ENCODE data around the gene ZNF827.

Gene ZNF827

DNA sequence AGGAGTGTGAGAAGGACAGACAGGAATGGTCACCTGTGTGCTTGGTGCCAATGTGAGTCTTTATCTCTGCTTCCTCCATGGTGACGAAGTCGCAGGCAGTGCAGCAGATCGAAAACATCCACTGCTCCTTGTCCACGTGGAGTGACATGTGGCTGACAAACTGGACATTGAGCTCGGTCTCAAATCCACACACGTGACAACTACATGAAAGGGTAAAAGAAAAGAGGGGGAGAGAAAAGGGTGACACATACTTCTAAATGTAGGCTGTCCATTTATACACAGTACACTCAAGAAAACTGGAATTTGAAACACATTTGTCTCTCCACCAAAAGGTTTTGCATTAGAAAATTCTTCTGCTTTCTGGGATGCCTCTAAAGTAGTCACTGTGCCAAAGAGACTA is 164.2 kb downstream of the ZNF827 start:
- no peak for TF ChIP-seq CTCF (IDR thresholded peaks at IDR 0.05; ENCODE audit: low read depth, low read length)
- H3K4me3 ChIP-seq (ENCODE audit: low read depth, low read length), result no peak overlapping the region

GRCh38 chr4:145773581-145774234 is 164.9 kb downstream of the ZNF827 start:
- TF ChIP-seq CTCF (IDR thresholded peaks at IDR 0.05; ENCODE audit: low read depth, low read length), result no peak
- H3K4me3 ChIP-seq (ENCODE audit: low read depth, low read length), result no peak overlapping the region

DNA sequence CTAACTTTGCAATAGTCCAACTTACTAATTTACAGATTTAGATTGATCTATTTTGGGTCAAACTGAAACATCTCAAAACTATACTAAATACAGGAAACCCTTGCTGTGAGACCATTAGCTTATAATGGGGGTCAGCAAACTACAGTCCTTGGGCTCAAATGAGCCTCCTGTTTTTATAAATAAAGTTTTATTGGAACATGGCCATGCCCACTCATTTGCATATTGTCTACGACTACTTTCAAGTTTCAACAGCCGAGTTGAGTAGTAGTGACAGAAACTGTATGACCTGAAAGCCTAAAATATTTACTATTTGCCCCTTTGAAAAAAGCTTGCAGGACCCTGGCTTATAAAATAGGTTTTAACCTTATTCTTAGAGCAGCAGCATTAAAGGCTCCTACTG is 166.3 kb downstream of the ZNF827 start:
- H3K4me3 ChIP-seq (ENCODE audit: low read depth, low read length), result no peak overlapping the region
- TF ChIP-seq CTCF (IDR thresholded peaks at IDR 0.05; ENCODE audit: low read depth, low read length), result no peak

GRCh38 chr4:145770124-145770523 is 168.5 kb downstream of the ZNF827 start:
- TF ChIP-seq CTCF (IDR thresholded peaks at IDR 0.05; ENCODE audit: low read depth, low read length), result no peak

DNA sequence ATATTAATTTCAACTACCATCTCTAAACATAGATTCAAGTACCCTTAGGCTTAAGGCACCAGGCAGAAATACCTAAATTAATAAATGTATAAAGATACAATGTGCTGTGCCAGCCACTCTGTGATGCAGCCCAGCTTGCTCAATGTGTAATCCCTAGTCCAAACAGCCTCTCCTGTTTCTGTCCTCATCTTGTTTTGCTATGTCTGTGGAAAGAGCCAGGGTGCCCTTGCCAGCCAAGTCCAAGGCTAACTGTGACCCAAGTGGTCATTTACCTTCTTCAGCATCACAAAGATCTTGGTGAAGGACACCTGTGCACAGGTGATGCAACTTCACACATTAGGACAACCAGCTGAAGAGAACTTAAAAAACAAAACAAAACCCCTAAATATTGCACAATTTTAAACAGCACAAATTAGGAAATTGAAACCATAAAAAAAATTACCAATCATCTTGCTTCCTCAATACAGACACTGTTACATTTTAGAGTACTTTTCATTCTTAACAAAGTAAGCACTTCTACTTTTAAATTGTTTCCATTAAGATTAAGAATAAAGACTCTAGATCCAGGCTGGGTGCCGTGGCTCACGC is 169.1 kb downstream of the ZNF827 start:
- no peak overlapping the region for H3K4me3 ChIP-seq (ENCODE audit: low read depth, low read length)
- no peak for TF ChIP-seq CTCF (IDR thresholded peaks at IDR 0.05; ENCODE audit: low read depth, low read length)

More at GRCh38 chr4:145770124-145770523, 168.5 kb downstream of the ZNF827 start:
- H3K4me3 ChIP-seq (ENCODE audit: low read depth, low read length), result no peak overlapping the region

- no peak for TF ChIP-seq CTCF (IDR thresholded peaks at IDR 0.05; ENCODE audit: low read depth, low read length)
- no peak overlapping the region for H3K4me3 ChIP-seq (ENCODE audit: low read depth, low read length)
Observed at GRCh38 chr4:145766273-145766672, 172.3 kb downstream of the ZNF827 start.

GRCh38 chr4:145763399-145763798 is 175.2 kb downstream of the ZNF827 start:
- H3K4me3 ChIP-seq (ENCODE audit: low read depth, low read length), result no peak overlapping the region
- TF ChIP-seq CTCF (IDR thresholded peaks at IDR 0.05; ENCODE audit: low read depth, low read length), result no peak

Measured in WI38 (cell line).